ENCODE measurements around the gene PRMT7.

- TF ChIP-seq POLR2A (IDR thresholded peaks at IDR 0.05) (no peak), CTCF (IDR thresholded peaks at IDR 0.05) (no peak)
These were observed 38.0 kb downstream of the PRMT7 start for GRCh38 chr16:68348639-68349445.
